Chondrocyte (in vitro differentiated cells): ENCODE measurements around the gene FYN. TPM values are rescaled to one million over a fixed set of nuclear protein-coding genes. Genes with fewer than 3 reads are reported as not detected.

Source experiments
- DNase-seq: peaks from one replicate; pipeline ENCODE4 v3.0.0; 2021; ENCODE audit warnings: mixed read lengths, low spot score
- H3K27ac Mint-ChIP-seq: one replicate; pipeline ENCODE4 v1.8.0; 2021; ENCODE audit warnings: mild to moderate bottlenecking, moderate library complexity, mixed read lengths; ENCODE audit not compliant: unreplicated experiment
- H3K27me3 Mint-ChIP-seq: 2 replicates; pipeline ENCODE4 v1.8.0; 2021; ENCODE audit warnings: low read depth, mixed read lengths
- H3K36me3 Mint-ChIP-seq: 2 replicates; pipeline ENCODE4 v1.8.0; 2021; ENCODE audit warnings: low read depth, mixed read lengths
- H3K4me1 Mint-ChIP-seq: 2 replicates; pipeline ENCODE4 v1.8.0; 2021; ENCODE audit warnings: low read depth, mild to moderate bottlenecking, mixed read lengths
- H3K4me3 Mint-ChIP-seq: one replicate; pipeline ENCODE4 v1.8.0; 2021; ENCODE audit warnings: mild to moderate bottlenecking, moderate library complexity, mixed read lengths; ENCODE audit not compliant: unreplicated experiment
- H3K9me3 Mint-ChIP-seq: 2 replicates; pipeline ENCODE4 v1.8.0; 2021; ENCODE audit warnings: low read depth, mixed read lengths
- CTCF ChIP-seq: fragments of 200-600 bp; sonication (generic); IDR thresholded peaks from 2 replicates; pipeline ENCODE4 v1.5.0; 2021; ENCODE audit warnings: antibody characterized with exemption, mild to moderate bottlenecking, moderate library complexity
- total RNA-seq: library from RNA; stranded (reverse); gene quantifications from 3 replicates; pipeline ENCODE4 v1.2.1, GENCODE V29; 2021

Gene FYN
- total RNA-seq, 1 donor from 2014 or later, result 109 TPM

DNA sequence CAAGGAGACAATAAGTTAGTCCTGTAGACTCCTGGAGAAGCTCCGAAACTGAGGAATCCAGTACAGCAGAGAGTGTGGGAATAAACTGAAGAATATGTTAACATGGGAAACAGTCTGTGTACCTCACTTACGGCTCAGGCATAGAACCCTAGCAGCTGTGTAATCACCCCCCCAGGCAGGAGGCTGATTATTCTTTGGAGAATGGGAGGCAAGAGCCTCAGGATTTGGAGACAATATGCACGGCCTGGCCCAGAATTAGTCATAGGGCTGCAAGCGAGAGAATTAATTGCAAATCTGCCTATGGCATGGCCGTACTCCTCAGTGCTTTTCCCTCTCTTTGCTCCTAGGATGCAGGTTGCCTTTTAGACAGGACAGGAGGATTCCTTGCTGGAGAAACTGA is 27.5 kb upstream of the FYN start:
- no peaks in the 10 kb centered on the region for H3K27me3 Mint-ChIP-seq
- no peak overlapping the region for H3K27ac Mint-ChIP-seq
- no peaks in the 10 kb centered on the region for H3K9me3 Mint-ChIP-seq
- no peak for TF ChIP-seq CTCF
- no peaks in the 10 kb centered on the region for H3K36me3 Mint-ChIP-seq
- DNase-seq, result no peak
- H3K4me1 Mint-ChIP-seq, result no peaks in the 10 kb centered on the region
- H3K4me3 Mint-ChIP-seq, result no peak overlapping the region

GRCh38 chr6:111899531-111899930 is 26.3 kb upstream of the FYN start:
- Mint-ChIP-seq H3K27ac (no peak overlapping the region), H3K9me3 (no peaks in the 10 kb centered on the region), H3K27me3 (no peaks in the 10 kb centered on the region), H3K36me3 (no peaks in the 10 kb centered on the region), H3K4me3 (no peak overlapping the region), H3K4me1 (peaks cover under 1% of the 10 kb centered on the region)
- DNase-seq, result no peak
- TF ChIP-seq CTCF, result no peak

DNA sequence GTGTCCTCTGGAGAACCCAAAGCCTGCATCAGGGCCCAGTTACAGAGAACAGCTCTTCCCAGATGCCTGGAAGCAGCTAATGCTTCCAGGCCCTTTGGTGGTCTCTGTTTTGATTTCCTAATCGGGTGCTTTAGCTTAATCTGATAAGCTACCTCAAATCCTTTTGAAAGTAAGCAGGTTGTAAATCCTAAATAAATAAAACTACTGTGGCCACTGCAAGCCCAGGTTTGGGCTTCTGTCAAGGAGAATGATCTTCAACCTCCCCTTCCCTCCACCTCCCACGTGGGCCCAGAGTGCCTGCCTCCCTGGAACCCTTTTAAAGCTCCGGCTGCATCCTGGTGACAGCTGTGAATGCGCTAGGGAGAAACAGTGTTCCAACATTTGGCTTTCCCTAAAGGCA is 25.2 kb upstream of the FYN start:
- DNase-seq, result no peak
- Mint-ChIP-seq H3K4me3 (no peak overlapping the region), H3K27ac (no peak overlapping the region), H3K36me3 (no peaks in the 10 kb centered on the region), H3K9me3 (no peaks in the 10 kb centered on the region), H3K27me3 (no peaks in the 10 kb centered on the region), H3K4me1 (peaks cover 5% of the 10 kb centered on the region)
- no peak for TF ChIP-seq CTCF

DNA sequence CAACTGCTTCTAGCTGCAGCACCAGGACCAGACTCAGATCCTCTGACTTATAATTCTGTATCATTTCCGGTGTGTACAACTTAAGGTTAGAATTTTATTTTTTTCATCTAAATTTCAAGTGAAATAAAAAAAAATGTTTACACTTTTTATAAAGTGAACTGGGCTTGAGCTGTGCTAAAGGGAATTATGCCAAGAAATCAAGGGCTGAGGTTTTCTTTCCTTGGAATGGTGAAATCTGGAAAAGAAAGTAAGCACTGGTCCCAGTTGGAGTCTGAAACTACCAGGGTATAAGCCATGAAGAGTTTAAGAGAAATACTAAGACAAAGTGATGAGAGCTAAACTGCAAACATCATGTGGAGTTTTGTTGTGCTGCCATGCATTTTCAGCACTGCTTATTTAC is 21.7 kb upstream of the FYN start:
- no peak for DNase-seq
- Mint-ChIP-seq H3K27ac (no peak overlapping the region), H3K4me1 (peaks cover 5% of the 10 kb centered on the region), H3K36me3 (no peaks in the 10 kb centered on the region), H3K4me3 (no peak overlapping the region), H3K9me3 (no peaks in the 10 kb centered on the region), H3K27me3 (no peaks in the 10 kb centered on the region)
- TF ChIP-seq CTCF, result no peak

- H3K9me3 Mint-ChIP-seq, result no peaks in the 10 kb centered on the region
- DNase-seq, result no peak
- no peaks in the 10 kb centered on the region for H3K36me3 Mint-ChIP-seq
- no peaks in the 10 kb centered on the region for H3K27me3 Mint-ChIP-seq
- TF ChIP-seq CTCF, result no peak
- H3K4me3 Mint-ChIP-seq, result no peak overlapping the region
- H3K27ac Mint-ChIP-seq, result no peak overlapping the region
- H3K4me1 Mint-ChIP-seq, result peaks cover 9% of the 10 kb centered on the region
These were observed 21.0 kb upstream of the FYN start for GRCh38 chr6:111894272-111894671.
